AML-193 (cell line): ENCODE results near the gene ZNF469.
"Not testable (repeated sequence)": the region's sequence is repeated elsewhere in the genome, so short reads cannot be mapped to it uniquely, and the experiment has no call there.

Source experiments
- DNase-seq, 2 experiments: peaks; one replicate each; lab custom pipeline; 2025; lab: John Stamatoyannopoulos, UW

ZNF469 gene

DNA sequence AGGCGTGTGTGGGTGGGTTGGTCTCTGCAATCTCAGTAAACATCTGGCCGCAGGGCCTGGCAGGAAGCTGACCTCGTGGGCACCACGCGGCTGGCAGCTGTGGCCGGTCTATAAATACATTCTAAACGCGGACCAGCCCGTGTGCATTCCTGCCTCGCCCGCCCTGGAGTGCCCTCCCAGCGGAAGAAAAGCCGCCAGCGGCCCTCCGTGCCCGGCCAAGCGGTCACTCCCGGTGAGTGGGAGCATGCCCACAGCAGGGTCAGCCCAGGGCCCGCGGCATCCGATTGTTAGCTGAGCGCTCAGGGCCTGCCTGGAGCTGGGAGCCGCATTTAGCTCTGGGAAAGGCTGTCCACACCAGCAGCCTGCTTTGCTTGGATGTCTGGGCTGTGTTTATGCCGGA is 10.3 kb downstream of the ZNF469 start:
- DNase-seq, result no peak

DNA sequence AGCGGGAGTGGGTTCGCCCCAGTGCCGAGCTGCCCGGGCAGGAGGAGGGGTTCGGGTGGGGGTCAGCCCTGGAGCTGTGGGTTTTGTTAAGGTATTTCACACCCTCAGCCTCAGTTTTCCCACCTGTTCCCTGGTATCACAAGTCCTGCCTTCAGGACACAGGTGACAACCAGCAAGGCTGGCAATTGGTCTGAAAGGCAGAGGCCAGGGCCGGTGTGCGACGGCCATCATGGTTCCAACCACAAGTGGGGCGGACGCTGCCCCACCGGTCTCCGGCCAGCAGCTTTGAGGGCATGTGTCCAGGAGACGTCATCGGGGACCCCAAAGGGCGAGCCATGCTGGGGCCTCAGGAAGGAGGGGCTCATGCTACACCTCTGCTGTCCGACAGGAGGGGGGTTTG is 10.8 kb downstream of the ZNF469 start:
- no peak for DNase-seq

GRCh38 chr16:88394426-88394825 is 11.7 kb downstream of the ZNF469 start:
- no peak for DNase-seq

DNA sequence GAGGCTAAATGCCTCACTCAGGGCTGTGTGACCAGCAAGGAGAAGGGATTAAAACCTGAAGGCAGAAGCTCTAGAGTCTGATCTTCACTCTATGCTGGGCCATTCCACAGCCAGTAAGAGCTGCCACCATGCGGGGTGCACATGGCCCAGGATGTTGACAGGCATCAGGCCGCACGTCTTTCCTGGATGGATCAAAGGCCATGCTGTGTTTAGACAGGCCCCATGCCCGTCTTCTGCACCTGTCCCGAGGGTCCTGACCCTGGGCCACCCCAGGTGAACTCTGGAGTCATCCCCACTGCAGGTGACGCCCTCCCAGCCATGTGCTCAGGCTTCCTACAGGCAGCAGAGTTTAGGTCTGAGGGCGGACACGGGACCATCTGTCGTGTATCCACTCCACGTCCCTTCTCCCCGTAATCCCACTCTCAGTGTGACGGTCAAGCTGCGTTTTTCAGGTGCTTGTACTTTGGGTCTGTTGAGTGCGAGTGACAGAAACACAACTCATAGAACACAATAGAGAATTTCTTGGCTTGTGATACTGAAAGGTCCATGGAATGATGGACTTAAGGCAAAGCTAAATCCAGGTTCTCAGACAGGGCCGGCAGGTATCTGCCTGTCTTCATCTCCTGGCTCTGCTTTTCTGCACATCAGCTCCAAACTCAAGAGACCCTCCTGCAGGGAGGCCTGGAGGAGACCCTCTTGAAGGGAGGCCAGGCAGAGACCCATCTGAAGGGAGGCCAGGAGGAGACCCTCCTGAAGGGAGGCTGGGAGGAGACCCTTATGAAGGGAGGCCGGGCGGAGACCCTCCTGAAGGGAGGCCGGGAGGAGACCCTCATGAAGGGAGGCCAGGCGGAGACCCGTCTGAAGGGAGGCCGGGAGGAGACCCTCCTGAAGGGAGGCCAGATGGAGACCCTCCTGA is 13.2 kb downstream of the ZNF469 start:
- DNase-seq, result no peak

GRCh38 chr16:88398170-88398873 is 15.6 kb downstream of the ZNF469 start:
- no peak for DNase-seq

DNA sequence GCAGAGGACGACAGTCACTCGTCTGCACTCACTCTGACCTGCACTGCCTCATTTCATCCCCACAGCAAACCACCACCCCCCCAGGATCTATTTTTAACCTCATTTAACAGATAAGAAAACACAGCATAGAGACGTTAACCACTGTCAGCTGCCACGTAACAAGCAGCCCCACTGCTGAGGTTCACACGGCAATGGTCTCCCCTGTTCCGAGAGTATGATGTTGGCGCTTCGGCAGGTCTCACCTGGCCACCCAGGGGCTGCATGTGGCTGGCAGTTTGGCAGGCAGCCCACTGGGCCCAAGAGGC is 16.1 kb downstream of the ZNF469 start:
- no peak for DNase-seq

GRCh38 chr16:88400186-88400585 is 17.4 kb downstream of the ZNF469 start:
- DNase-seq, result no peak

DNA sequence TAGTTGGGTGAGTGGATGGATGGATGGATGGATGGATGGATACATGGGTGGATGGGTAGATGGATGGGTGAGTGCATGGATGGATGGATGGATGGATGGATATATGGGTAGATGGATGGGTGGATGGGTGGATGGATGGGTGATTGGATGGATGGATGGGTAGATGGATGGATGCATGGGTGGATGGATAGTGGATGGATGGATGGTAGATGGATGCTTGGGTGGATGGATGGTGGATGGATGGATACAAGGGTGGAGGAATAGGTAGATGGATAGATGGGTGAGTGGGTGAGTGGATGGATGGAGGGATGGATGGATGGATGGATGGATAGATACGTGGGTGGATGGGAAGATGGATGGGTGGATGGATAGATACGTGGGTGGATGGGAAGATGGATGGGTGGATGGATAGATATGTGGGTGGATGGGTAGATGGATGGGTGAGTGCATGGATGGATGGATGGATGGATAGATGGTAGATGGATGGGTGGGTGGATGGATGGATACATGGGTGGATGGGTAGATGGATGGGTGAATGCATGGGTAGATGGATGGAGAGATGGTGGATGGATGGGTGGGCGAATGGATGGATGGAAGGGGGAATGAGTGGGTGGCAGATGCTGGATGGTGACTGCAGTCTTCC is 19.0 kb downstream of the ZNF469 start:
- DNase-seq, result no peak

GRCh38 chr16:88402551-88403240 is 19.9 kb downstream of the ZNF469 start:
- DNase-seq, result no peak

GRCh38 chr16:88403794-88404581 is 21.2 kb downstream of the ZNF469 start:
- no peak for DNase-seq

DNA sequence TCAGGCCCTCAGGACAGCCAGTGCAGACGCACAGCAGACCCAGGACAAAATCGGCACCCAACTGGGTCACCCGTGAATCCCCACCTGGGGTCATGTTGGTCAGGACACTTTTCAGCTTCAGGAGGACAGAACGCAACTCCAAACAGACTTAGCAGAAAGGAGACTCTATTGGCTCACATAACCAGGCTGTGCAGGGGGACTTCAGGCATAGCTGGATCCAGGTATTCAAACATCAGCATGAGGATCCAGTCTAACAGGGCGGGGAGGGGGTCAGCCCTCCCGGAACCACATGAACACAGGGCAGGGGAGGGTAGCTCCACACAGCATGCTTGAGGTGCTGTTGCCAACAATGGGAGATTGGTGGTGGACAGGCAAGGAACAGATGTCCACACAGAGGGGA is 22.0 kb downstream of the ZNF469 start:
- no peak for DNase-seq

GRCh38 chr16:88405216-88406060 is 22.7 kb downstream of the ZNF469 start:
- no peak for DNase-seq

DNA sequence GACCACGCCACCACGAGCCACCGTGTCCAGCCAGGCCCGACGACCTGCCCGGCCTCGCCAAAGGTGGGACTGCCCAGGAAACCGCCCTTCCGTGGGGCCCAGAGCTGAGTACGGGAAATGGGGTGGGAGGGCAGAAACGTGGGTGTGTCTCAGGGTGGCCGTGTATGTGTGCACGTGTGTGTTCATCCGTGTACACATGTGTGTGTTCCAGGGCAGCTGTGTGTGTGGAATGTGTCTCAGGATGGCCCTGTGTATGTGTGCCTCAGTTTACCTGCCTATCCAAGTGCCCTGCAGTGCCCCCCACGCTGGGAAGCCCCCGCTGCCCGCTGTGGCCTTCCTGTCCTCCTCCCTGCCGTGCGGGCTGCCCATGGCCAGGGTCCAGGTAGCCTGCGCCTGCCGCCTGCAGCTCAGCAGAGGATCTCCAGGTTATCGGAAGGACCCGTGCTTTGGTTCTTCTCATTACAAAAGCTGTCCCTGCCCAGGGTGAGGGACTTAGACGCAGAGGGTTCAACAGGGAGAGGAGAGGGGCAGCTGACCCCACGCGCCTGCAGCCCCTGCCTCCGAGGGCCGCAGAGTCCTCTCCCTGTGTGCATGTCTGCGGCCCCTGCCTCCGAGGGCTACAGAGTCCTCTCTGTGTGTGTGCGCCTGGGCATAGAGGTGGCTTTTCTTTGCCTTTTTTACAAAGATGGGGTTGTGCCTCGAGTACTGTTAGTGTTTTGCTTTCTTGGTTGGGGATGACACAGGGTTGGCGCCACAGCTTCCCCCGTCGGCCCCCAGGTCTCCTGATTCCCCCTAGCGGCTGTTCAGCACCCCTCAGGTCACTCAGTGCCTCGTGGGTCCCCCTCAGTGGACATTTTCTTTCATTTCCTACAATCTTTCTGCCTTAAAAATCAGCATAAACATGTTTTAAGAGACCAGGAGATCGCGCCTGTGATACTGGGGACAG is 23.6 kb downstream of the ZNF469 start:
- DNase-seq, result no peak

- no peak for DNase-seq
Observed at GRCh38 chr16:88407042-88407420, 24.3 kb downstream of the ZNF469 start.

DNA sequence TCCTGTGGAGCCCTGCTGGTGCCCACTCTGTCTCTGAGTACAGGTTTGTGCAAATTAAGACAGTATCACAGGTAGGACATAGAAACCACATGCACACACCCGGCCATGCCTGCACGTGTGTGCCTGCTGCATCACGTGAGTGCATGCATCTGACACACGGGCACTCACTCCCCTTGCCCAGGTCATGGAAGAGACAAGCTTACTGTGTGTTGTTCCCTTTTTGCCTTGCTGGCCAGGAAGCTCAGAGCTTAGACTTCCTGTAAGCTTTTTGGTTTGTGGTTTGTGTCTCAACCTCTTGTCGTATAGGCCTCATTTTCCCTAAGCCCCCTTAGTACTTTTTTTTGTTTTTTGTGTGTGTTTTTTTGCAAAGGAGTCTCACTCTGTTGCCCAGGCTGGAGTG is 25.0 kb downstream of the ZNF469 start:
- peak; percentile 7 to 9 for DNase-seq

DNA sequence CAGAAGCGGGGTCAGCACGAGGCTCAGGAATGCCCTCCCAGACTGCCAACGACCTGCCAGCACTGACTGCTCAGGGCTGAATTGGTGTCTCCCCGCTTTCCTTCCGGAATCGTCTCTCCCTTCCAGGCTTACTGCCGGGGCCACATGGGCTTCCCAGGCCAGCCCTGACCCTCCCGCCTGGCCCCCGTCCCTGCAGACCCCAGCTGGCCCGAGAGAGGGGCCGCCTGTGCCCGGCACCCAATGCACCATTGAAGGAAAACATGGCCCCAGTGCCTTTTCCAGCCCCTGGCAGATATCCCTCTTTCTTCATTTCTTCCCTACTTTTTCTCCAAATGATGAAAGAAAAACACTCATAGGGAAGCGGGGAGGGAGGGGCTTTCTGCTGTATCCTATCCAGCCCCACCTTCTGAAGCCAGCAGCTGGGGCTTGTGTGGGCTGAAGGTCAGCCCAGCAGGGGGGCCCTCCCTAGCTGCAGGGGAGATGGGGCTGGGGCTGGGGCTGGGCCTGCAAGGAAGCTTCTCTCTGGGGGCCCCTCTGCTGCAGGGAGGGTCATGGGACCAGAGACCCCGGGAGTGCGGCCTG is 25.9 kb downstream of the ZNF469 start:
- no peak for DNase-seq

DNA sequence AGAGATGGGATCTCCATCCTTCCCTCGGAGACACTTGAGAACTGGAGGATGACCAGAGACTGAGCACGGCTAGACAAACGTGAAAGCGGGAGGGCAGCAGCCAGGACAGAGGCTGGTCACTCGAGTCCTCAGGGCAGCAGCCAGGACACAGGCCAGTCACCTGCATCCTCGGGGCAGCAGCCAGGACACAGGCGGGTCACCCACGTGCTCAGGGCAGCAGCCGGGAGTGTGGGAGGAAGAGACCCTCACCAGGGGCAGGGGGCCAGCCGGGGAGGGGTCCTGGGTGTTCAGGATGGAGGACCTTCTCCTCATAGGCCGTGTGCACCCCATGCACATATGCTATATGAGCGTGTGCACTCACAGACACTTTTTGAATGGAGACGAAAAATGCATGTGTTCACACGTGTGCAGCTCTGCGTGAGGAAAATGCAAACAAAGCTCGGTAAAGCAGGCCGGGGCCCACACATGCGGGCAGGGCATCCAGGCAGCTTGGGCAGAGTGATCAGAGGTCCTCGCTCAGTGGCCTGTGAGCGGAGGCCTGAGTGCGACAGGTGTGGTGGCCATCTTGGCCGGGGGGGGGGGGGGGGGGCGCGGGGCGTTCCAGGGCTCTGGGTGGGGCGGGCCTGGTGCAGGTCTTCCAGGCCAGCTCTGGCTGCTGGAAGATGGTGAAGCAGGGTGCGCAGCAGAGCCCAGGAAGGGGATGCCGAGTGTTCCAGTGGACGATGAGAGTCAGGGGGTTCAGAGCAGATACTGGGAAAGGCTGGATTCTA is 26.7 kb downstream of the ZNF469 start:
- no peak for DNase-seq

DNA sequence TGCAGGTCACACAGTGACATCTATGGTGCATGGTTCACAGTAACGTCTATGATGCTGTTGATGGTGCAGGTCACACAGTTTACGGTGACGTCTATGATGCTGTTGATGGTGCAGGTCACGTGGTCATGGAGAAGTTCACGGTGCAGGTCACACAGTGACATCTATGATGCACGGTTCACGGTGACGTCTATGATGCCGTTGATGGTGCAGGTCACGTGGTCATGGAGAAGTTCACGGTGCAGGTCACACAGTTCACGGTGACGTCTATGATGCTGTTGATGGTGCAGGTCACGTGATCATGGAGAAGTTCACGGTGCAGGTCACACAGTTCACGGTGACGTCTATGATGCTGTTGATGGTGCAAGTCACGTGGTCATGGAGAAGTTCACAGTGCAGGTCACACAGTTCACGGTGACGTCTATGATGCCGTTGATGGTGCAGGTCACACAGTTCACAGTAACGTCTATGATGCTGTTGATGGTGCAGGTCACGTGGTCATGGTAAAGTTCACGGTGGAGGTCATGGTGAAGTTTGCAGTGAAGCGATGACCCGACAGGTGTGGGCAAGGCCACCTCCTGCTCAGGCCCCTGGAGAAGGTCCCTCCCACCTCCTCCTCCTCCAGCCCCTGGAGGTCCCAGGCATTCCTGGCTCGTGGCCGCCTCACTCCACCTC is 27.7 kb downstream of the ZNF469 start:
- DNase-seq, result not testable (repeated sequence)
